ENCODE results near the gene SNED1.

- TF ChIP-seq CTCF (IDR thresholded peaks at IDR 0.05; ENCODE audit: low read depth, low read length, missing input control) (no peak), REST (IDR thresholded peaks at IDR 0.05) (no peak), EGR1 (IDR thresholded peaks at IDR 0.05; ENCODE audit: low read depth in 2 of 2) (no peak), HNF4G (IDR thresholded peaks at IDR 0.05) (no peak), FOXA2 (IDR thresholded peaks at IDR 0.05) (no peak), JUND (IDR thresholded peaks at IDR 0.05) (no peak), FOXA1 (IDR thresholded peaks at IDR 0.05) (no peak), RAD21 (IDR thresholded peaks at IDR 0.05) (no peak), YY1 (IDR thresholded peaks at IDR 0.05) (no peak), TAF1 (conservative IDR thresholded peaks at IDR 0.05) (no peak), SP1 (IDR thresholded peaks at IDR 0.05) (no peak)
- TF ChIP-seq, protein P1, sequence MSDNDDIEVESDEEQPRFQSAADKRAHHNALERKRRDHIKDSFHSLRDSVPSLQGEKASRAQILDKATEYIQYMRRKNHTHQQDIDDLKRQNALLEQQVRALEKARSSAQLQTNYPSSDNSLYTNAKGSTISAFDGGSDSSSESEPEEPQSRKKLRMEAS (IDR thresholded peaks at IDR 0.05), result no peak
- TF ChIP-seq, protein P2, sequence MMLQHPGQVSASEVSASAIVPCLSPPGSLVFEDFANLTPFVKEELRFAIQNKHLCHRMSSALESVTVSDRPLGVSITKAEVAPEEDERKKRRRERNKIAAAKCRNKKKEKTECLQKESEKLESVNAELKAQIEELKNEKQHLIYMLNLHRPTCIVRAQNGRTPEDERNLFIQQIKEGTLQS (IDR thresholded peaks at IDR 0.05), result no peak
Observed at GRCh38 chr2:241112592-241112991, 114.2 kb downstream of the SNED1 start.
